ENCODE data around the gene RELN.

- TF ChIP-seq CTCF (IDR thresholded peaks at IDR 0.05) (no peak), POLR2A (IDR thresholded peaks at IDR 0.05) (no peak)
These were observed 4.1 kb upstream of the RELN start for GRCh38 chr7:103993551-103993950.

All from lower leg skin (tissue), 3 donors.